Astrocyte (in vitro differentiated cells and primary cell): ENCODE results near the gene ZNF732.

ENCODE experiments used
- EZH2 ChIP-seq: IDR thresholded peaks from 2 replicates; pipeline ENCODE4 v1.6.1; 2012; ENCODE audit warnings: mild to moderate bottlenecking, low read length, inconsistent platforms; ENCODE audit not compliant: insufficient read depth
- TF ChIP-seq, protein P1 (sequence below): IDR thresholded peaks from 2 replicates; pipeline ENCODE4 v1.5.1; 2011; ENCODE audit warnings: low read depth, mild to moderate bottlenecking, inconsistent platforms, low read length, moderate library complexity; ENCODE audit not compliant: insufficient read depth

GRCh38 chr4:337143-337931 is 32.1 kb upstream of the ZNF732 start, which contains the start of gene ZNF141:
- TF ChIP-seq, protein P1, sequence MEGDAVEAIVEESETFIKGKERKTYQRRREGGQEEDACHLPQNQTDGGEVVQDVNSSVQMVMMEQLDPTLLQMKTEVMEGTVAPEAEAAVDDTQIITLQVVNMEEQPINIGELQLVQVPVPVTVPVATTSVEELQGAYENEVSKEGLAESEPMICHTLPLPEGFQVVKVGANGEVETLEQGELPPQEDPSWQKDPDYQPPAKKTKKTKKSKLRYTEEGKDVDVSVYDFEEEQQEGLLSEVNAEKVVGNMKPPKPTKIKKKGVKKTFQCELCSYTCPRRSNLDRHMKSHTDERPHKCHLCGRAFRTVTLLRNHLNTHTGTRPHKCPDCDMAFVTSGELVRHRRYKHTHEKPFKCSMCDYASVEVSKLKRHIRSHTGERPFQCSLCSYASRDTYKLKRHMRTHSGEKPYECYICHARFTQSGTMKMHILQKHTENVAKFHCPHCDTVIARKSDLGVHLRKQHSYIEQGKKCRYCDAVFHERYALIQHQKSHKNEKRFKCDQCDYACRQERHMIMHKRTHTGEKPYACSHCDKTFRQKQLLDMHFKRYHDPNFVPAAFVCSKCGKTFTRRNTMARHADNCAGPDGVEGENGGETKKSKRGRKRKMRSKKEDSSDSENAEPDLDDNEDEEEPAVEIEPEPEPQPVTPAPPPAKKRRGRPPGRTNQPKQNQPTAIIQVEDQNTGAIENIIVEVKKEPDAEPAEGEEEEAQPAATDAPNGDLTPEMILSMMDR = no peak
- TF ChIP-seq EZH2 = no peak
